K562 (cell line): ENCODE measurements around the gene ADCYAP1R1. TPM values are rescaled to one million over a fixed set of nuclear protein-coding genes. Genes with fewer than 3 reads are reported as not detected.

Experiments used
- ATAC-seq: fragments of 200-7000 bp; cut with Tn5 transposase; 3 replicates; pipeline ENCODE4 v1.9.1; 2020; ENCODE audit warnings: moderate library complexity
- BruUV-seq: library from RNA; stranded (reverse); fragments of 400-500 nt; replicated peaks from 2 replicates; lab custom pipeline; 2021; lab: Mats Ljungman, UMichigan
- CTCF ChIA-PET: fragments of 300-600 bp; formaldehyde crosslinking; extraction: SDS; loops from one replicate; lab custom pipeline; 2021; ENCODE audit warnings: low intra/inter-chr PET ratio; lab: Yijun Ruan, JAX
- POLR2A ChIA-PET: fragments of 300-600, 350-650 bp; sonication (Branson Sonifier 250); formaldehyde crosslinking; extraction: SDS; loops from one replicate; lab custom pipeline; 2021; ENCODE audit warnings: antibody characterized with exemption, inconsistent platforms; lab: Yijun Ruan, JAX
- DNase-seq, 4 experiments: peaks; one replicate each; pipeline versions ENCODE4 v3.0.0 to v3.0.0-alpha.2; 2011 to 2018; ENCODE audit warnings: low spot score in 3 of 4, mixed read lengths in 3 of 4; ENCODE audit errors: extremely low read depth in 1 of 4
- FAIRE-seq: peaks from 2 replicates; lab custom pipeline; 2011; peaks lifted over from hg19 to GRCh38; lab: Jason Lieb, UNC
- H2AFZ ChIP-seq: 2 replicates; pipeline ENCODE4 v1.6.0; 2011; ENCODE audit warnings: low read depth, low read length, control low read depth, inconsistent platforms
- H3K27ac ChIP-seq: fragments of 200-600 bp; 3 replicates; pipeline ENCODE4 v1.8.0; 2011; ENCODE audit warnings: low read depth, mild to moderate bottlenecking, control low read depth, inconsistent platforms, low read length, moderate library complexity, mixed read lengths; ENCODE audit errors: extremely low read depth
- H3K27me3 ChIP-seq, 2 experiments: fragments of 300-600 bp in 1 of 2; 2 replicates in 1 of 2; 3 replicates in 1 of 2; pipeline versions ENCODE4 v1.6.0 to v1.8.0; 2011; ENCODE audit warnings: inconsistent platforms in 2 of 2, low read length in 2 of 2, mild to moderate bottlenecking in 1 of 2, mixed read lengths in 1 of 2, moderate library complexity in 1 of 2; ENCODE audit not compliant: control insufficient read depth in 2 of 2, insufficient read depth in 2 of 2
- H3K36me3 ChIP-seq: fragments of 300-600 bp; 3 replicates; pipeline ENCODE4 v1.8.0; 2011; ENCODE audit warnings: mild to moderate bottlenecking, low read length, inconsistent platforms; ENCODE audit not compliant: control insufficient read depth, insufficient read depth
- H3K4me1 ChIP-seq, 2 experiments: fragments of 200-600 bp in 1 of 2; replicated peaks in 1 of 2; 2 replicates in 1 of 2; 3 replicates in 1 of 2; pipeline versions ENCODE4 v1.5.1 to v1.8.0; 2011; ENCODE audit warnings: inconsistent platforms in 2 of 2, low read length in 2 of 2, mild to moderate bottlenecking in 1 of 2, mixed read lengths in 1 of 2, moderate library complexity in 1 of 2; ENCODE audit not compliant: control insufficient read depth in 2 of 2, insufficient read depth in 2 of 2
- H3K4me2 ChIP-seq: 2 replicates; pipeline ENCODE4 v1.6.1; 2011; ENCODE audit warnings: low read length, control low read depth, inconsistent platforms, mixed read lengths; ENCODE audit not compliant: insufficient read depth
- H3K4me3 ChIP-seq: fragments of 200-600 bp; sonication (generic), shearing (Covaris generic); 2 replicates; pipeline ENCODE4 v1.5.1; 2016; ENCODE audit warnings: control low read depth, inconsistent platforms
- H3K79me2 ChIP-seq: fragments of 200-600 bp; 3 replicates; pipeline ENCODE4 v1.8.0; 2011; ENCODE audit warnings: low read length, inconsistent platforms; ENCODE audit not compliant: control insufficient read depth, insufficient read depth
- H3K9ac ChIP-seq, 2 experiments: 2 replicates each; pipeline versions ENCODE4 v1.6.0 to v1.6.1; 2011; ENCODE audit warnings: low read depth in 2 of 2, low read length in 2 of 2, control low read depth in 1 of 2, inconsistent platforms in 1 of 2, mild to moderate bottlenecking in 1 of 2, mixed read lengths in 1 of 2; ENCODE audit not compliant: insufficient read depth in 1 of 2
- H3K9me1 ChIP-seq: one replicate; pipeline ENCODE4 v1.6.0; 2011; ENCODE audit warnings: inconsistent platforms, mild to moderate bottlenecking, low read length, moderate library complexity; ENCODE audit not compliant: control insufficient read depth, insufficient read depth
- H3K9me3 ChIP-seq: replicated peaks from 2 replicates; pipeline ENCODE4 v1.5.1; 2011; ENCODE audit warnings: low read depth, low read length, inconsistent platforms; ENCODE audit not compliant: control insufficient read depth, insufficient read depth
- H4K20me1 ChIP-seq: replicated peaks from 2 replicates; pipeline ENCODE4 v1.6.1; 2011; ENCODE audit warnings: low read length, inconsistent platforms, mixed read lengths; ENCODE audit not compliant: control insufficient read depth, insufficient read depth
- ATF7 ChIP-seq: fragments of 450-650 bp; IDR thresholded peaks from 2 replicates; pipeline ENCODE4 v1.7.1; 2014; ENCODE audit warnings: mild to moderate bottlenecking, moderate library complexity
- BHLHE40 ChIP-seq: IDR thresholded peaks from 2 replicates; pipeline ENCODE4 v1.6.1; 2011; ENCODE audit warnings: low read length, improper control_type of control experiment
- EHMT2 ChIP-seq: fragments of 450-650 bp; IDR thresholded peaks from 2 replicates; pipeline ENCODE4 v1.6.1; 2018; ENCODE audit warnings: antibody characterized with exemption
- KDM2B ChIP-seq: fragments of 250-450 bp; sonication (Bioruptor Pico); IDR thresholded peaks from 2 replicates; pipeline ENCODE4 v1.8.0; 2021; ENCODE audit warnings: mild to moderate bottlenecking, moderate library complexity
- KLF10 ChIP-seq: fragments of 250-450 bp; sonication (Bioruptor Pico); IDR thresholded peaks from 2 replicates; pipeline ENCODE4 v1.6.1; 2021; ENCODE audit warnings: matching md5 sums
- NR1H2 ChIP-seq: sonication (generic); formaldehyde crosslinking; IDR thresholded peaks from 2 replicates; pipeline ENCODE4 v1.4.0; 2020; ENCODE audit warnings: mild to moderate bottlenecking, missing genetic modification reagents
- NR2C2 ChIP-seq, 2 experiments: fragments of 200-800 bp in 1 of 2; sonication (Bioruptor generic) in 1 of 2; sonication (generic) in 1 of 2; formaldehyde crosslinking in 1 of 2; IDR thresholded peaks; 2 replicates each; pipeline versions ENCODE4 v1.6.1 to v1.8.0; 2016 to 2022; ENCODE audit warnings: mild to moderate bottlenecking in 1 of 2, missing compliant biosample characterization in 1 of 2, missing genetic modification characterization in 1 of 2, missing genetic modification reagents in 1 of 2
- RAD51 ChIP-seq: fragments of 450-650 bp; IDR thresholded peaks from 2 replicates; pipeline ENCODE4 v1.7.1; 2016; ENCODE audit warnings: low read depth, mild to moderate bottlenecking, borderline replicate concordance
- RBM22 ChIP-seq: fragments of 200-400 bp; formaldehyde crosslinking; IDR thresholded peaks from 2 replicates; pipeline ENCODE4 v1.6.1; 2018; ENCODE audit warnings: low read length, low read depth; ENCODE audit not compliant: poor library complexity, severe bottlenecking
- SAFB2 ChIP-seq: fragments of 200-400 bp; formaldehyde crosslinking; IDR thresholded peaks from 2 replicates; pipeline ENCODE4 v1.6.1; 2018; ENCODE audit warnings: borderline replicate concordance, low read length, low read depth, moderate library complexity; ENCODE audit not compliant: severe bottlenecking
- SMAD3 ChIP-seq: fragments of 450-650 bp; formaldehyde crosslinking; conservative IDR thresholded peaks from 2 replicates; pipeline ENCODE4 v1.4.0; 2020; ENCODE audit warnings: mild to moderate bottlenecking
- SMC3 ChIP-seq: conservative IDR thresholded peaks from 2 replicates; pipeline ENCODE4 v1.6.1; 2011; ENCODE audit warnings: low read depth, low read length, improper control_type of control experiment; ENCODE audit not compliant: insufficient read depth
- SRSF7 ChIP-seq: fragments of 200-400 bp; formaldehyde crosslinking; optimal IDR thresholded peaks from 2 replicates; pipeline ENCODE3; 2017; ENCODE audit warnings: mild to moderate bottlenecking, low read depth, low read length
- SUPT5H ChIP-seq: fragments of 450-650 bp; IDR thresholded peaks from 2 replicates; pipeline ENCODE4 v1.6.1; 2016
- WGBS: fragments of 100-300 bp; shearing (Covaris generic); methylation state at CpG from one replicate; pipeline ENCODE4 v1.1.6; 2016; ENCODE audit warnings: low coverage, mixed read lengths; ENCODE audit not compliant: insufficient coverage; ENCODE audit errors: missing lambda C conversion rate; 5-methylcytosine and 5-hydroxymethylcytosine counted together
- in situ Hi-C: fragments of 300-500 bp; cut with MboI; formaldehyde crosslinking; loops from 4 replicates; pipeline ENCODE4 v1.15.0; 2018; ENCODE audit warnings: inconsistent platforms, mixed read lengths
- intact Hi-C: fragments of 100-400 bp; cut with micrococcal nuclease; formaldehyde crosslinking; loops from 2 replicates; pipeline ENCODE4 v1.14.2; 2022
- polyA plus RNA-seq, 8 experiments: library from polyadenylated mRNA; depleted of rRNA in 4 of 8; stranded (reverse) in 5 of 8; unstranded in 3 of 8; fragments of >200 nt; fragmentation: Nextera tagmentation in 2 of 8; fragmentation: Illumina TruSeq in 1 of 8; extraction: Ambion mirVana in 2 of 8; extraction: Trizol in 1 of 8; gene quantifications; 2 replicates each; pipeline versions ENCODE4 v1.2.1 to v1.2.3, GENCODE V29; 2011 to 2014; ENCODE audit warnings: inconsistent platforms in 1 of 8, missing spikeins in 1 of 8
- total RNA-seq, 7 experiments: library from RNA; depleted of rRNA in 6 of 7; stranded (reverse); fragments of >200 nt in 6 of 7; fragmentation: Illumina TruSeq in 2 of 7; extraction: Trizol in 2 of 7; gene quantifications; 2 replicates each; pipeline versions ENCODE4 v1.2.1 to v1.2.3, GENCODE V29; 2011 to 2021; ENCODE audit warnings: low replicate concordance in 1 of 7
- TF ChIP-seq, protein P1 (sequence below), 2 experiments: IDR thresholded peaks; 2 replicates each; pipeline ENCODE4 v1.6.1; 2011; ENCODE audit warnings: borderline replicate concordance in 1 of 2, control low read depth in 1 of 2, low read depth in 1 of 2, low read length in 1 of 2, mild to moderate bottlenecking in 1 of 2, mixed read lengths in 1 of 2, moderate library complexity in 1 of 2; ENCODE audit not compliant: insufficient read depth in 1 of 2, insufficient read length in 1 of 2, poor library complexity in 1 of 2, severe bottlenecking in 1 of 2; ENCODE audit errors: extremely low read depth in 1 of 2
- TF ChIP-seq, protein P2 (sequence below), 2 experiments: fragments of 450-650 bp in 1 of 2; sonication (generic) in 1 of 2; formaldehyde crosslinking; conservative IDR thresholded peaks; 2 replicates each; pipeline versions ENCODE4 v1.4.0 to v1.8.1; 2020 to 2022; ENCODE audit warnings: mild to moderate bottlenecking in 1 of 2, missing genetic modification reagents in 1 of 2

Gene ADCYAP1R1
- total and polyA plus RNA-seq, 9 of the 15 experiments (the other 6 are each of a cell fraction or from before 2014, with no cell fraction given), result 0.03 to 0.07 TPM; not detected in 7

DNA sequence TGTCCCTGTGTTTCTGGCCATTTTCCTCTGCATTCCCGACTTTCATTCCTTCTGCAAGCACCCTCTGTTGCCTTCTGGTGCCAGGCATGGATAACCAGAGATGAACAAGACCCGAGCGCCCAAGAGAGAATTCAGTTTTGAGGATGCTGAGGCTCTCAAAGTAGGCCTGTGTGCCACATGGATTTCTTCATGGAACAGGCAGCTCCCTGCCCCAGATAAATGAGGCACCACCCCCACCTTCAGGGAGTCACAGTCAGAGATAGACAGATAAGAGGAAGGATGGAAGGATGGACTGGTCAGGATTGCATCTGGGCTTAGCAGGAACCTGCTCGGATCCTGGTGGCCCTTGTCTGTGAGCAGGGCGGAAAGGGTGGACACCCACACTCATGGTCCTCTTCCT lies 49.4 kb downstream of the ADCYAP1R1 start:
- in situ Hi-C loops, result no loop called here
- Histone ChIP-seq H3K4me1 (no peaks in the 10 kb centered on the region), H3K27me3 (peaks cover 0 to 32% of the 10 kb centered on the region in 2 experiments; a peak in 3 of 5 replicates), H3K79me2 (no peaks in the 10 kb centered on the region), H3K9me1 (no peaks in the 10 kb centered on the region), H4K20me1 (no peaks in the 10 kb centered on the region), H3K9ac (no peak overlapping the region), H3K9me3 (no peaks in the 10 kb centered on the region), H2AFZ (no peak overlapping the region), H3K36me3 (no peaks in the 10 kb centered on the region), H3K4me3 (no peak overlapping the region), H3K27ac (no peak overlapping the region), H3K4me2 (no peak overlapping the region)
- POLR2A ChIA-PET, result no interaction called here
- FAIRE-seq, result no peak
- WGBS, result 0% methylated on average over 5 of the region's 5 CpGs
- intact Hi-C loops, result no loop called here
- no TSS peak for BruUV-seq
- CTCF ChIA-PET, result no interaction called here
- no peak; the same call in 2 of the 3 replicates for ATAC-seq
- TF ChIP-seq ATF7 (no peak), RAD51 (no peak), KDM2B (CRISPR knock-in tag) (no peak), BHLHE40 (no peak), SMAD3 (CRISPR knock-in tag) (no peak), SRSF7 (no peak), SUPT5H (no peak), NR2C2 (CRISPR knock-in tag; IDR thresholded peaks at IDR 0.05) (no peak), NR2C2 (tag; IDR thresholded peaks at IDR 0.05) (no peak), SMC3 (no peak), SAFB2 (no peak), KLF10 (CRISPR knock-in tag) (no peak), EHMT2 (no peak), RBM22 (no peak), NR1H2 (CRISPR knock-in tag) (no peak)
- TF ChIP-seq, protein P1, sequence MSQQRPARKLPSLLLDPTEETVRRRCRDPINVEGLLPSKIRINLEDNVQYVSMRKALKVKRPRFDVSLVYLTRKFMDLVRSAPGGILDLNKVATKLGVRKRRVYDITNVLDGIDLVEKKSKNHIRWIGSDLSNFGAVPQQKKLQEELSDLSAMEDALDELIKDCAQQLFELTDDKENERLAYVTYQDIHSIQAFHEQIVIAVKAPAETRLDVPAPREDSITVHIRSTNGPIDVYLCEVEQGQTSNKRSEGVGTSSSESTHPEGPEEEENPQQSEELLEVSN (IDR thresholded peaks at IDR 0.05; ENCODE audit: borderline replicate concordance in 1 of 2, extremely low read depth in 1 of 2, insufficient read depth in 1 of 2, insufficient read length in 1 of 2, low read depth in 1 of 2, low read length in 1 of 2, poor library complexity in 1 of 2, severe bottlenecking in 1 of 2), result no peak
- TF ChIP-seq, protein P2, sequence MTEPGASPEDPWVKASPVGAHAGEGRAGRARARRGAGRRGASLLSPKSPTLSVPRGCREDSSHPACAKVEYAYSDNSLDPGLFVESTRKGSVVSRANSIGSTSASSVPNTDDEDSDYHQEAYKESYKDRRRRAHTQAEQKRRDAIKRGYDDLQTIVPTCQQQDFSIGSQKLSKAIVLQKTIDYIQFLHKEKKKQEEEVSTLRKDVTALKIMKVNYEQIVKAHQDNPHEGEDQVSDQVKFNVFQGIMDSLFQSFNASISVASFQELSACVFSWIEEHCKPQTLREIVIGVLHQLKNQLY (CRISPR knock-in tag; conservative IDR thresholded peaks at IDR 0.05), result no peak
- no peak for DNase-seq
